Activated naive CD4-positive, alpha-beta T cell treated with anti-CD3 and anti-CD28 coated beads, Interleukin-2, amount 10 ng/mL, durations not matched to agents 7 days and 5 days (primary cell): Measurements from ENCODE around the gene DBH.

Source experiments
- CTCF ChIA-PET: fragments of 350-600 bp; sonication (Branson Sonifier 250); formaldehyde crosslinking; loops from one replicate; lab custom pipeline; 2021; ENCODE audit warnings: antibody characterized with exemption; lab: Charles Lee
- DNase-seq: peaks from one replicate; pipeline ENCODE4 v3.0.0-alpha.2; 2020
- H3K27ac Mint-ChIP-seq: one replicate; pipeline ENCODE4 v1.8.0; 2021; ENCODE audit warnings: mild to moderate bottlenecking, moderate library complexity, mixed read lengths
- H3K27me3 Mint-ChIP-seq: one replicate; pipeline ENCODE4 v1.8.0; 2021; ENCODE audit warnings: mild to moderate bottlenecking, mixed read lengths
- H3K36me3 Mint-ChIP-seq: one replicate; pipeline ENCODE4 v1.8.0; 2021; ENCODE audit warnings: mixed read lengths
- H3K4me1 Mint-ChIP-seq: one replicate; pipeline ENCODE4 v1.8.0; 2021; ENCODE audit warnings: mixed read lengths
- H3K4me3 Mint-ChIP-seq: one replicate; pipeline ENCODE4 v1.8.0; 2021; ENCODE audit warnings: mild to moderate bottlenecking, moderate library complexity, mixed read lengths
- H3K9me3 Mint-ChIP-seq: one replicate; pipeline ENCODE4 v1.8.0; 2021; ENCODE audit warnings: mixed read lengths

Gene DBH

GRCh38 chr9:133687856-133688761 is 51.9 kb downstream of the DBH start:
- DNase-seq = no peak
- peaks cover 26% of the 10 kb centered on the region for H3K4me1 Mint-ChIP-seq
- no peaks in the 10 kb centered on the region for H3K9me3 Mint-ChIP-seq
- CTCF ChIA-PET = no interaction called here
- no peak overlapping the region for H3K4me3 Mint-ChIP-seq
- H3K27ac Mint-ChIP-seq = peak overlapping the region; percentile 68
- H3K36me3 Mint-ChIP-seq = no peaks in the 10 kb centered on the region
- no peaks in the 10 kb centered on the region for H3K27me3 Mint-ChIP-seq

- no peak overlapping the region for H3K4me3 Mint-ChIP-seq
- no peak for DNase-seq
- peaks cover 15% of the 10 kb centered on the region for H3K4me1 Mint-ChIP-seq
- H3K27me3 Mint-ChIP-seq = no peaks in the 10 kb centered on the region
- H3K27ac Mint-ChIP-seq = no peak overlapping the region
- H3K36me3 Mint-ChIP-seq = no peaks in the 10 kb centered on the region
- CTCF ChIA-PET = no interaction called here
- no peaks in the 10 kb centered on the region for H3K9me3 Mint-ChIP-seq
These were observed 53.1 kb downstream of the DBH start for GRCh38 chr9:133689151-133689763.

- no peak for DNase-seq
- H3K27me3 Mint-ChIP-seq = no peaks in the 10 kb centered on the region
- H3K4me1 Mint-ChIP-seq = peaks cover 10% of the 10 kb centered on the region
- no peak overlapping the region for H3K27ac Mint-ChIP-seq
- no peak overlapping the region for H3K4me3 Mint-ChIP-seq
- H3K36me3 Mint-ChIP-seq = no peaks in the 10 kb centered on the region
- CTCF ChIA-PET = no interaction called here
- no peaks in the 10 kb centered on the region for H3K9me3 Mint-ChIP-seq
These were observed 54.0 kb downstream of the DBH start for GRCh38 chr9:133690081-133690561.

GRCh38 chr9:133691191-133691590 is 55.0 kb downstream of the DBH start:
- Mint-ChIP-seq H3K27me3 (no peaks in the 10 kb centered on the region), H3K36me3 (no peaks in the 10 kb centered on the region), H3K4me1 (peaks cover 4% of the 10 kb centered on the region), H3K9me3 (no peaks in the 10 kb centered on the region), H3K27ac (no peak overlapping the region), H3K4me3 (no peak overlapping the region)
- no peak for DNase-seq
- CTCF ChIA-PET = no interaction called here

GRCh38 chr9:133691626-133692363 is 55.6 kb downstream of the DBH start:
- Mint-ChIP-seq H3K4me1 (peaks cover 6% of the 10 kb centered on the region), H3K27me3 (no peaks in the 10 kb centered on the region), H3K4me3 (no peak overlapping the region), H3K27ac (no peak overlapping the region), H3K36me3 (no peaks in the 10 kb centered on the region), H3K9me3 (no peaks in the 10 kb centered on the region)
- CTCF ChIA-PET = no interaction called here
- DNase-seq = no peak

- H3K4me1 Mint-ChIP-seq = peaks cover 8% of the 10 kb centered on the region
- H3K4me3 Mint-ChIP-seq = no peak overlapping the region
- no peaks in the 10 kb centered on the region for H3K36me3 Mint-ChIP-seq
- DNase-seq = no peak
- H3K27me3 Mint-ChIP-seq = no peaks in the 10 kb centered on the region
- no peak overlapping the region for H3K27ac Mint-ChIP-seq
- CTCF ChIA-PET = no interaction called here
- no peaks in the 10 kb centered on the region for H3K9me3 Mint-ChIP-seq
These were observed 56.3 kb downstream of the DBH start for GRCh38 chr9:133692364-133692985.

- H3K4me1 Mint-ChIP-seq = peaks cover 8% of the 10 kb centered on the region
- no peak overlapping the region for H3K4me3 Mint-ChIP-seq
- no peaks in the 10 kb centered on the region for H3K36me3 Mint-ChIP-seq
- H3K27ac Mint-ChIP-seq = no peak overlapping the region
- CTCF ChIA-PET = interaction anchor here (0.6 to 1.1 kb wide), 2 partner anchors 10 to 312 kb away, joined by 3 to 4 read pairs; no protein-coding TSS in a partner anchor
- H3K9me3 Mint-ChIP-seq = no peaks in the 10 kb centered on the region
- no peak for DNase-seq
- no peaks in the 10 kb centered on the region for H3K27me3 Mint-ChIP-seq
These were observed 57.0 kb downstream of the DBH start for GRCh38 chr9:133693116-133693515.

- peaks cover 15% of the 10 kb centered on the region for H3K4me1 Mint-ChIP-seq
- H3K27ac Mint-ChIP-seq = peak overlapping the region; percentile 51
- no peak for DNase-seq
- no peaks in the 10 kb centered on the region for H3K9me3 Mint-ChIP-seq
- CTCF ChIA-PET = interaction anchor here (0.6 to 1.1 kb wide), 2 partner anchors 10 to 311 kb away, joined by 3 to 4 read pairs; no protein-coding TSS in a partner anchor
- no peak overlapping the region for H3K4me3 Mint-ChIP-seq
- H3K36me3 Mint-ChIP-seq = peaks cover 2% of the 10 kb centered on the region
- no peaks in the 10 kb centered on the region for H3K27me3 Mint-ChIP-seq
These were observed 57.8 kb downstream of the DBH start for GRCh38 chr9:133693703-133694529.

- H3K9me3 Mint-ChIP-seq = no peaks in the 10 kb centered on the region
- peaks cover 2% of the 10 kb centered on the region for H3K36me3 Mint-ChIP-seq
- no peaks in the 10 kb centered on the region for H3K27me3 Mint-ChIP-seq
- H3K4me3 Mint-ChIP-seq = no peak overlapping the region
- peaks cover 19% of the 10 kb centered on the region for H3K4me1 Mint-ChIP-seq
- CTCF ChIA-PET = no interaction called here
- no peak overlapping the region for H3K27ac Mint-ChIP-seq
- no peak for DNase-seq
These were observed 58.5 kb downstream of the DBH start for GRCh38 chr9:133694686-133695085.

- H3K27me3 Mint-ChIP-seq = no peaks in the 10 kb centered on the region
- H3K4me1 Mint-ChIP-seq = peaks cover 30% of the 10 kb centered on the region
- H3K9me3 Mint-ChIP-seq = no peaks in the 10 kb centered on the region
- H3K27ac Mint-ChIP-seq = no peak overlapping the region
- H3K4me3 Mint-ChIP-seq = no peak overlapping the region
- CTCF ChIA-PET = no interaction called here
- DNase-seq = no peak
- peaks cover 2% of the 10 kb centered on the region for H3K36me3 Mint-ChIP-seq
These were observed 59.9 kb downstream of the DBH start for GRCh38 chr9:133696071-133696472.

- Mint-ChIP-seq H3K27me3 (peaks cover 8% of the 10 kb centered on the region), H3K36me3 (peaks cover 2% of the 10 kb centered on the region), H3K4me1 (peaks cover 55% of the 10 kb centered on the region), H3K9me3 (no peaks in the 10 kb centered on the region), H3K4me3 (no peak overlapping the region), H3K27ac (no peak overlapping the region)
- CTCF ChIA-PET = no interaction called here
- no peak for DNase-seq
These were observed 63.4 kb downstream of the DBH start for GRCh38 chr9:133699546-133699945.

GRCh38 chr9:133700819-133701320 is 64.7 kb downstream of the DBH start:
- peak; percentile 20 for DNase-seq
- Mint-ChIP-seq H3K9me3 (no peaks in the 10 kb centered on the region), H3K27ac (peak overlapping the region; percentile 92), H3K36me3 (peaks cover 2% of the 10 kb centered on the region), H3K4me3 (peak overlapping the region; percentile 77), H3K27me3 (peaks cover 9% of the 10 kb centered on the region), H3K4me1 (peaks cover 55% of the 10 kb centered on the region)
- CTCF ChIA-PET = interaction anchor here (0.7 to 2.3 kb wide), 5 partner anchors 18 to 405 kb away, joined by 3 to 9 read pairs (median 3); no protein-coding TSS in a partner anchor
